HG03571 (cell line): ENCODE data around the gene TERT.

ENCODE experiments used
- ATAC-seq: cut with Tn5 transposase; IDR thresholded peaks from one replicate; pipeline ENCODE4 v1.9.1; 2021; ENCODE audit not compliant: unreplicated experiment

TERT gene

DNA sequence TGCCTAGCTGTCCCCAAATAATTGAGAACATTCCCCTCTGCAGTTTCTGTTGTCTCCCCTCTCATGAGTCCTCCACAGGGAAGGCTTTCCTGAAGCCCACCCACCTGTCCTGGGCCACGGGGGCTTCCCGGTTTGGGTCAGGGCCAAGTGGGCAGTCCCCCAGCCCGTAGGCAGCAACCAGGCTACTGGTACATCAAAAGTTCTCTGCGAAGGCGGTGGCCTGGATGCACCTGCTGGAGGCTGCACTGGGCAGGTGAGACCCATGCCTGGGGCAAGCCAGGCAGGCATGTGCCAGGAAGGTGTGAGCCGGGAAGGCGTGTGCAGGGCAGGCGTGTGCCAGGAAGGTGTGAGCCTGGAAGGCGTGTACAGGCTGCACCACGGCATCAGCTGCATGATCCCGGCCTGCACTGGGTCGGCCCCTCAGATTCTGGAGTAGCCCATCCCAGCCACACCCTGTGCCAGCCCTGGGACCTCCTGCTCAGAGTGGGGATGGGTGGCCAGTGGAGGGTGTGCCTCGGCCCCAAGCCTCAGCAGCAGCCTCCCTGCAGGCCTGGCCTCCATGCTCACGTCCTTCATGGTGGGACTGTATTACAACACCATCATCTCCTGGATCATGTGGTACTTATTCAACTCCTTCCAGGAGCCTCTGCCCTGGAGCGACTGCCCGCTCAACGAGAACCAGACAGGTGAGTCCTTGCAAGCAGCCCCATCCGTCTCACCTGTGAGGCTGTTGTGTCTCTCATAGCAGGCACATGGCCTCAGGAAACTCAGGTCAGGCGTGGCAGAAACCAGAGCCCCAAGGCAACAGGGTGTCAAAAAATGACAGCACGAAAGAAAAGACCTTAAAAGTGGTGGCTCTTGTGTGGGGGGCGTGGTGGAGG is 84.7 kb downstream of the TERT start:
- no peak for ATAC-seq

DNA sequence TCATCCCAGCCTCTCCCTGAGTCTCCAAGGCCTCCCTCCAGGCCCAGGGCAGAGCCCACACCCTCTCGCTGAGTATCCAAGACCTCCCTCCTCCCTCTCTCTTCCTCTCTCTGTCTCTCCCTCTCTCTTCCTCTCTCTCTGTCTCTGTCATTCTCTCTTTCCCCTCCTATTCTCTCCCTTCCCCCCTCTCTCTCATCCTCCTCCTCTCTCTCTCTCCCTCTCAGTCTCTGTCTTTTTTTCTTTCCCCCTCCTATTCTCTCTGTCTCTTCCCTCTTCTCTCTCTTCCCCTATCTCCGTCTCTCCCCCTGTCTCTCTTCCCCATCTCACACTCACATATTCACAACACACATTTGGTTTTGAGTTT is 85.4 kb downstream of the TERT start:
- ATAC-seq, result no peak

DNA sequence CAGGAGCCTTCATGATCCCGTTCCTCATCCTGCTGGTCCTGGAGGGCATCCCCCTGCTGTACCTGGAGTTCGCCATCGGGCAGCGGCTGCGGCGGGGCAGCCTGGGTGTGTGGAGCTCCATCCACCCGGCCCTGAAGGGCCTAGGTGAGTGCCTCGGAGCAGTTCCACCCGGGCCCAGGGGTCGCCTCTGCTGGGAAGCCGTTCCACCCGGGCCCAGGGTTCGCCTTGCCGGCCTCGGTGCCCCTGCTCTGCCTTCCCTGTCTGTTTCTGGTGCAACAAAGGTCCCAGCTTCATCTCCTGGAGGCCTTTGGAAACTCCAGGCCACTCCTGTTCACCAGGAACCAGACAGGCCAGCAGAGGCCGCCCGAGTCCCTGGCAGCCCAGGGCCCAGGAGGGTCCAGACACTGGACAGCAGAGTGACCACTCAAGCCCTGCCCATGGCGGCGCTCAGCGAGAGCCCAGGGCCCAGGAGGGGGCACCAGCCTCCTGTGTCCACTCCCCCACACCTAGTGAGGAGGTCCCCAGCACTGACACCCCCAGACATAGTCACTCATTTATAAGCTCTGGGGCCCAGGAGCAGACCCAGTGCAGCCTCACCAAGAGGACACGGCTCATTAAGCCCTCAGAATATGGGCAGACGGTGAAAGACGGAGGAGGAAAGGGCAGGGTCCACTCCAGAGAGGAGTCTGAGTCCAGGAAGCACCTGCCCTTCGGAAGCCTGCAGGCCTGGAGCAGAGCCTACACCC is 86.0 kb downstream of the TERT start:
- ATAC-seq, result no peak

GRCh38 chr5:1208221-1208742 is 86.6 kb downstream of the TERT start:
- no peak for ATAC-seq

DNA sequence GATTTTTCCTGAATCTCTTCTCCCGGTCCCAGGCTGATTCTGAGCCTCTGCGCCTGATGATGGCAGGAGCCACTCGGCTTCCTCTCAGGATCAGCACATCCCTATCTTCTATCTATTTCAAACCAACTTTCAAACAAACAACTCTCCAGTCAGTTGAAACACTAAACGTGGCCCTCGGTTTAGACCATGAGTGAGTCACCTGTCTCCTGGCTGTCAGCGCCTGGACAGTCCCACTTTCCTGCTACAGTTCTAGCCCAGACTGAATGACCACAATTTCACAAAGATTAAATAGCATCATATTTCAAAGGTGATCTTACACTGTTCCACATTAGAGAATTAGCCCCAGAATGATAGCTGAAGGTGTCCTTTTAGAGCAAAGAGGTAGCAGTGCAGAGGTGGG is 87.3 kb downstream of the TERT start:
- no peak for ATAC-seq

GRCh38 chr5:1206521-1207412 is 88.1 kb downstream of the TERT start:
- ATAC-seq, result no peak

- ATAC-seq, result no peak
Observed at GRCh38 chr5:1205255-1206180, 89.3 kb downstream of the TERT start.

- ATAC-seq, result no peak
Observed at GRCh38 chr5:1204693-1205242, 90.1 kb downstream of the TERT start.

DNA sequence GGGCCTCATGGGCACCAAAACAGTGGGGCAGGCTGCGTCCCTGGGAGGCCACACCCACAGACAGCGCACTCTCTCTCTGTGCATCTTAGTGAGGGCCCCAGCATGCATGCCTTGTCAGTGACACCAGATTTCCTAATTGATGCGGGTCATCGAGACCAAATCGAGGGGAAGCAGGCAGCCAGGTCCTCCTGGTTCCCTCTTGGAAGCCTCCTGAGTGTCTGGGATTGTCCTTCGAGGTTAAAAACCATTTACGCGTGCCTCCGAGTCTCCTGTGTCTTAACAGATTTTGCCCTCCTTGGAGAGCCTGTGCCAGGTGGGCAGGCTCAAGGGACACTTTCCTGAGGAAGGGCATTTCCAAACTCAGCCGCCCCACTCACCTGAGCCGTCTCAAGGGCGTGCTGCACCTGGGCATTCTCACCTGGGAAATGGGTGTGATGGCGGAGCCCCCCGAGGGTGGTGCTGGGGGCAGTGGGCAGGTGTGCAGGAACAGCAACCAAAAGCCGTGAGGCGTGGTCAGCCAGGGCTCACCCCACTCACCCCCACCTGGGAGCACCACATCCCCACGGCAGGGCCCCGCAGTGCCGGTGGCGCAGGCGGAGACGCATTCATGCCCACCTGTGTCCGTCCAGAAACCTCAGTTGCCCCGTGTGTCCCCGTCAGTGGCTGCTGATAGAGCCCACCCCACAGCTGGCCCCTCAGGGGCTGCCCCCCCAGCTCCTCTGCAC is 90.7 kb downstream of the TERT start:
- no peak for ATAC-seq

DNA sequence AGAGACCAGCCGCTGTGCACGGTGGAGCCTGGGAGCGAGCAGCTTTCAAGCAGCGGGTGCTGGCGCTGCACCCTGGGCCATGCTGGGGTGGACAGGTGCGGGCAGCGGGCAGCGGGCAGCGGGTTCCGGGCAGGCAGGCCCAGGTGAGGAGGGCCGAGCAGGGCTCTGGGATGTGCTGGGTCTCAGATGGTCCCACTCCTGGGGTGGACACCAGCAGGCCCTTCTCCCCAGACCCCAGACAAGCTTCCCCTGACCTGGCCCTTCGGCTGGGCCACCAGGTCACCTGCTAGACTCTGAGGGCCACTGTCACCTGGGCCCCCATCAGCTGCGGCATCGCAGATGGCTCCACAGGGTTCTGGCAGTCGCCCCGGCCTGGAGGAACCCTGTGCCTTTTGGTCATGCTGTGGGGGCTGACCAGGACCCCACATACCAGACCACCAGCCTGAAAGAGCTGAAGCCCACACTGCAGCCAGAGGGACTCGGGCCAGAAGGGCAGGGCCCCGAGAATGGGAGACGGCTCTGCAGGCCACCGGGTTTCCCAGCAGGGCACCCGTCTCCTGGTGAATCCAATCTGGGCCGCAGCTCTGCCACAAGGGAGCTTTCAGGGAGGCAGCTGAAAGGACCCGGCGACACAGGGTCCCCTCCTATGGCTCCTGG is 91.4 kb downstream of the TERT start:
- ATAC-seq, result no peak
